Naive B cell (primary cell): ENCODE results near the gene SLC25A38. TPM values are rescaled to one million over a fixed set of nuclear protein-coding genes. Genes with fewer than 3 reads are reported as not detected.
A peak's percentile ranks its signal among the peaks of the same experiment; 100 is the strongest.

Experiments used
- ATAC-seq, 2 donors: fragments of 150-1000 bp; cut with Tn5 transposase; 2 replicates each; pipeline ENCODE4 v1.10.0; 2021; ENCODE audit warnings: low read depth in 2 of 2, mild to moderate bottlenecking in 2 of 2, moderate library complexity in 2 of 2
- DNase-seq: peaks from one replicate; pipeline ENCODE4 v3.0.0; 2022
- H3K27ac Mint-ChIP-seq, 6 donors: one replicate each; pipeline ENCODE4 v1.8.0; 2020 to 2022; ENCODE audit warnings: mild to moderate bottlenecking in 6 of 6, mixed read lengths in 6 of 6, moderate library complexity in 5 of 6, inconsistent platforms in 2 of 6
- H3K27me3 Mint-ChIP-seq, 3 donors: one replicate each; pipeline ENCODE4 v1.8.0; 2021 to 2022; ENCODE audit warnings: mixed read lengths in 3 of 3, mild to moderate bottlenecking in 1 of 3
- H3K36me3 Mint-ChIP-seq, 2 donors: one replicate each; pipeline ENCODE4 v1.8.0; 2020 to 2022; ENCODE audit warnings: mixed read lengths in 2 of 2, inconsistent platforms in 1 of 2, mild to moderate bottlenecking in 1 of 2
- H3K4me1 Mint-ChIP-seq, 3 donors: one replicate each; pipeline ENCODE4 v1.8.0; 2020 to 2022; ENCODE audit warnings: mixed read lengths in 3 of 3, inconsistent platforms in 1 of 3, mild to moderate bottlenecking in 1 of 3, moderate library complexity in 1 of 3
- H3K4me3 Mint-ChIP-seq, 8 donors: one replicate each; pipeline ENCODE4 v1.8.0; 2020 to 2022; ENCODE audit warnings: mild to moderate bottlenecking in 8 of 8, mixed read lengths in 8 of 8, moderate library complexity in 8 of 8, inconsistent platforms in 2 of 8
- H3K9me3 Mint-ChIP-seq, 7 donors: one replicate each; pipeline ENCODE4 v1.8.0; 2020 to 2022; ENCODE audit warnings: mixed read lengths in 7 of 7, mild to moderate bottlenecking in 5 of 7, inconsistent platforms in 2 of 7, moderate library complexity in 1 of 7
- polyA plus RNA-seq, 6 donors: library from polyadenylated mRNA; unstranded; fragments of 300-500 nt; fragmentation: Illumina TruSeq; gene quantifications; one replicate each; pipeline ENCODE4 v1.2.3, GENCODE V29; 2021; ENCODE audit warnings: low read depth in 6 of 6

Gene SLC25A38
- polyA plus RNA-seq, 6 donors from 2014 or later: 44.4 to 70.4 (median 56.5) TPM

DNA sequence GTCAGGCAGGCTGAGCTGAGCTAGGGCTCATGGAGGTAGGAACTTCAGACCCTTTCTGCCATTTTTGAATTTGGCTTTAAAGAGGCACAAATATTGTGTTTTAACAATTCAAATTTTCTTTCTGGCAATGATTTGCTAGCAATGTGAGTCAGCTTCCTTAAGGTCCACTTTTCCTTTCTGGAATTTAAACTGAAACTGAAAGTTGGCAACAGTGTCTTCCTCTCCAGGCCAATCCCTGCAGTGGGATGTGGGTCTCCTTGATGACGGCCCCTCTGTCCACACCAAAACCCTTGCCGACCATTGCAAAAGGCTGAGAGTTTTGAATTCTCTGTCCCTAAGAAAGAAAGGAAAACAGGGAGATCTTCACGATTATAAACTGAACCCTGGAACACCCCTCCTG, 50.5 kb downstream of the SLC25A38 start:
- H3K9me3 Mint-ChIP-seq: no peaks in the 10 kb centered on the region
- peaks cover 4 to 27% (median 20%) of the 10 kb centered on the region in 3 donors for H3K27me3 Mint-ChIP-seq
- peaks cover 0 to 6% of the 10 kb centered on the region in 2 donors for H3K36me3 Mint-ChIP-seq
- no peak overlapping the region for H3K27ac Mint-ChIP-seq
- no peak overlapping the region for H3K4me3 Mint-ChIP-seq
- H3K4me1 Mint-ChIP-seq: peaks cover 0 to 5% (median 0%) of the 10 kb centered on the region in 3 donors
- no peak for DNase-seq
- ATAC-seq: no peak

GRCh38 chr3:39434574-39434973, 51.4 kb downstream of the SLC25A38 start:
- DNase-seq (no peak), ATAC-seq (peak; percentile 32 to 78)
- Mint-ChIP-seq H3K27me3 (peaks cover under 1 to 22% (median 16%) of the 10 kb centered on the region in 3 donors), H3K9me3 (no peaks in the 10 kb centered on the region), H3K36me3 (peaks cover 0 to 1% of the 10 kb centered on the region in 2 donors), H3K27ac (no peak overlapping the region), H3K4me1 (peaks cover 0 to 5% (median 0%) of the 10 kb centered on the region in 3 donors), H3K4me3 (peak overlapping the region in 1 of 8 donors; percentile 56)

DNA sequence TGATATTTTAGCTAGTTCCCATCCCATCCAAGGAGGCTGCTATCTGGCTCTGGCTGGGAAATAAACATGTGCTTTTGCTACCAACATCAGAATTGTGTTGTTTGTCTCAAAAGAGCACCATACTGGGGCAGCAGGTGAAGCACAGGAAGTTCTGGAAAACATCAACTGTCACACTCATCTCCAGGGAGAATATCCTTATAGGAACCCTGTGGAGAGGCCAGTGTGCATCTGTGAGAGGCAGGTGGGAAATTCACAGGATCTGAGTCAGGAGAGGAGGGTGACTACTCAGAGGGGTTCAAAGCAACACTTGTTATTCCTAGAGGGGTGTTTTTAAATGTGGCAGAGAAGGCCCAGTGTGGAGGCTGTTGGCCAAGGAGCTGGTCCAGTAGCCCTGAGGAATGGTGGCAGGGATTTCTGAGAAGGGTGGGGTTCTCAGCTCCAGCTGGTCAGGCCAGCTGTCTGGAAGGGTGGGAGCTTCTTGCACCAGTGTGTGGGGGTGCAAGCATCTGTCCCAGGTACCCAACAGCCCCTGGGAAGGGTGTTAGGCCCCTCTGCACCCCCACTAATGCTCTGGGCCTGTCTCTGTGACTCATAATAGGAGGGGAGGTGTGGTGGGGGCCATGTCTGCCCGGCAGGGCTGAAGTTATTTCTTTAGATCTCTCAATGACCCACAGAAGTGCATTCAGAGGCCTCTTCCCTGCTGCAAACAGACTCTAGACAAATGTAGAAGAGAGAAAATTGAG, 52.0 kb downstream of the SLC25A38 start:
- H3K36me3 Mint-ChIP-seq: no peaks in the 10 kb centered on the region
- H3K4me3 Mint-ChIP-seq: peak overlapping the region in 1 of 8 donors; percentile 56
- peaks cover 0 to 16% (median 10%) of the 10 kb centered on the region in 3 donors for H3K27me3 Mint-ChIP-seq
- no peak for ATAC-seq
- DNase-seq: no peak
- peaks cover 0 to 5% (median 0%) of the 10 kb centered on the region in 3 donors for H3K4me1 Mint-ChIP-seq
- peak overlapping the region in 1 of 6 donors; percentile 68 for H3K27ac Mint-ChIP-seq
- no peaks in the 10 kb centered on the region for H3K9me3 Mint-ChIP-seq

- peaks cover 0 to 13% (median 0%) of the 10 kb centered on the region in 3 donors for H3K27me3 Mint-ChIP-seq
- H3K4me3 Mint-ChIP-seq: no peak overlapping the region
- no peaks in the 10 kb centered on the region for H3K36me3 Mint-ChIP-seq
- H3K4me1 Mint-ChIP-seq: peaks cover 0 to 5% (median 0%) of the 10 kb centered on the region in 3 donors
- DNase-seq: no peak
- no peaks in the 10 kb centered on the region for H3K9me3 Mint-ChIP-seq
- H3K27ac Mint-ChIP-seq: no peak overlapping the region
- ATAC-seq: no peak
These were observed 55.7 kb downstream of the SLC25A38 start for GRCh38 chr3:39438880-39439279.

DNA sequence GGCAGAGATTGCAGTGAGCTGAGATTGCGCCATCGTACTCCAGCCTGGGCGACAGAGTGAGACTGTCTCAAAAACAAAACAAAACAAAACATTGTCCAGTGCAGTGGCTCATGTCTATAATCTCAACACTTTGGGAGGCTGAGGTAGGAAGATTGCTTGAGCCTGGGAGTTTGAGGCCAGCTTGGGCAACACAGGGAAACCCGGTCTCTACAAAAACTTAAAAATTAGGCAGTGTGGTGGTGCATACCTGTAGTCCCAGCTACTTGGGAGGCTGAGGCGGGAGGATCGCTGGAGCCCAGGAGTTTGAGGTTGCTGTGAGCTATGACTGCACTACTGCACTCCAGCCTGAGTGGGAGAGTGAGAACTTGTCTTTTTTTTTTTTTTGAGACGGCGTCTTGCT, 57.1 kb downstream of the SLC25A38 start:
- ATAC-seq: no peak
- H3K27ac Mint-ChIP-seq: peak overlapping the region in 1 of 6 donors; percentile 47
- no peaks in the 10 kb centered on the region for H3K36me3 Mint-ChIP-seq
- no peak for DNase-seq
- H3K4me3 Mint-ChIP-seq: no peak overlapping the region
- H3K4me1 Mint-ChIP-seq: no peaks in the 10 kb centered on the region
- H3K27me3 Mint-ChIP-seq: peaks cover 0 to 8% (median 0%) of the 10 kb centered on the region in 3 donors
- no peaks in the 10 kb centered on the region for H3K9me3 Mint-ChIP-seq

DNA sequence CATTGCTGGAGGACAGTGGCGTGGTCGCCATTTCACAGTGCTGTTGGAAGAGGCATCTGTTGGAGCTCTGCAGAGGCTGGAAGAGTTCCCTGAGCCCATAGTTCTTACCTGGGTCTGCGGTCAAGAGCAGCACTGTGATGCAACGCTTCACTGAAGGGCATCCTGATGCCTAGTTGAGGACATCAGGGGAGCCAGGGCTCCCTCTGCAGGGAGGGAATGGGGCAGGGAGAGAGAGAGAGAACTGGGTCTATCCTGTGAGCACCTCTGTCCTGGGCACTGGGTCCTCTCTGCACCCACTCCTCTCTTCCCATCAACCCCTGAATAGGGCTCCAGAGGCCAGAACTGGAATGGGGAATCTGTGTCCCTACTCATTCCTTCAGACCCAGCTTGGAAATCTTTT, 60.4 kb downstream of the SLC25A38 start:
- ATAC-seq (no peak), DNase-seq (no peak)
- Mint-ChIP-seq H3K27ac (no peak overlapping the region), H3K27me3 (peaks cover 3 to 9% (median 7%) of the 10 kb centered on the region in 3 donors), H3K4me1 (peaks cover 0 to 6% (median 4%) of the 10 kb centered on the region in 3 donors), H3K4me3 (no peak overlapping the region), H3K9me3 (no peaks in the 10 kb centered on the region), H3K36me3 (no peaks in the 10 kb centered on the region)

- Mint-ChIP-seq H3K9me3 (no peaks in the 10 kb centered on the region), H3K27me3 (peaks cover 4 to 14% (median 7%) of the 10 kb centered on the region in 3 donors), H3K4me3 (no peak overlapping the region), H3K27ac (no peak overlapping the region), H3K36me3 (no peaks in the 10 kb centered on the region), H3K4me1 (peaks cover 0 to 6% (median 4%) of the 10 kb centered on the region in 3 donors)
- ATAC-seq: no peak
- DNase-seq: no peak
These were observed 62.8 kb downstream of the SLC25A38 start for GRCh38 chr3:39445927-39446326.

- Mint-ChIP-seq H3K4me3 (no peak overlapping the region), H3K9me3 (no peaks in the 10 kb centered on the region), H3K27ac (no peak overlapping the region), H3K36me3 (no peaks in the 10 kb centered on the region), H3K27me3 (peaks cover 4 to 17% (median 7%) of the 10 kb centered on the region in 3 donors), H3K4me1 (peaks cover 0 to 6% (median 4%) of the 10 kb centered on the region in 3 donors)
- no peak for ATAC-seq
- DNase-seq: no peak
These were observed 63.3 kb downstream of the SLC25A38 start for GRCh38 chr3:39446444-39446843.

Other genes with a start within 250 kb of the SLC25A38 start
- 10 to 100 TPM; 47.3 to 99.7 (median 64.4) TPM for gene CSRNP1, start 229.8 kb upstream of the SLC25A38 start, polyA plus RNA-seq
- under 1 TPM in 1 of 6 donors, not detected in 5; 0.05 TPM for gene XIRP1, start 190.8 kb upstream of the SLC25A38 start, polyA plus RNA-seq
- 1 to 10 TPM in 5 of 6 donors, under 1 TPM in 1; 0.14 to 2.9 (median 1.3) TPM for gene CX3CR1, start 103.3 kb upstream of the SLC25A38 start, polyA plus RNA-seq
- gene CCR8, start 53.7 kb upstream of the SLC25A38 start, polyA plus RNA-seq: not detected
- gene RPSA, start 23.4 kb downstream of the SLC25A38 start, polyA plus RNA-seq: 1,000 to 10,000 TPM; 1,144 to 1,512 (median 1,204) TPM
- not detected for gene MOBP, start 84.3 kb downstream of the SLC25A38 start, polyA plus RNA-seq